HCT116 (cell line): ENCODE results near the gene EFNB2. TPM values are rescaled to one million over a fixed set of nuclear protein-coding genes. Genes with fewer than 3 reads are reported as not detected.

Experiments used
- ATAC-seq: fragments of 200-7000 bp; cut with Tn5 transposase; 2 replicates; pipeline ENCODE4 v1.9.1; 2020; ENCODE audit warnings: mild to moderate bottlenecking, moderate library complexity
- BruUV-seq: library from RNA; stranded (reverse); fragments of 400-500 nt; replicated peaks from 2 replicates; lab custom pipeline; 2021; lab: Mats Ljungman, UMichigan
- CTCF ChIA-PET: fragments of 300-600 bp; sonication (Branson Sonifier 250); formaldehyde crosslinking; loops from one replicate; lab custom pipeline; 2021; ENCODE audit warnings: antibody characterized with exemption; lab: Charles Lee
- POLR2A ChIA-PET: fragments of 300-600, 350-600 bp; sonication (Branson Sonifier 250); formaldehyde crosslinking; loops from one replicate; lab custom pipeline; 2021; ENCODE audit warnings: antibody characterized with exemption; lab: Charles Lee
- RAD21 ChIA-PET, 2 experiments: fragments of 300-600 bp; sonication (Branson Sonifier 250); formaldehyde crosslinking; loops; one replicate each; lab custom pipeline; 2023; ENCODE audit warnings: low total read pairs in 2 of 2; ENCODE audit not compliant: uncharacterized antibody in 2 of 2, unreplicated experiment in 2 of 2, low non-redundant PET in 1 of 2; lab: Charles Lee
- DNase-seq: peaks from one replicate; pipeline ENCODE4 v3.0.0-alpha.2; 2010; ENCODE audit warnings: low read depth, low spot score
- H2AFZ ChIP-seq: fragments of 200-600 bp; shearing (Covaris generic), sonication (generic); 2 replicates; pipeline ENCODE4 v1.6.1; 2017; ENCODE audit warnings: low read depth, mixed run types, mixed read lengths, antibody characterized with exemption, low read length; ENCODE audit not compliant: poor library complexity, severe bottlenecking
- H3K27ac ChIP-seq: 2 replicates; pipeline ENCODE4 v1.5.1; 2012; ENCODE audit warnings: low read depth, low read length
- H3K27me3 ChIP-seq: fragments of 200-600 bp; sonication (generic); 2 replicates; pipeline ENCODE4 v1.6.1; 2016; ENCODE audit warnings: mixed run types, low read length, mixed read lengths; ENCODE audit not compliant: insufficient read depth
- H3K36me3 ChIP-seq, 2 experiments: fragments of 200-500 bp in 1 of 2; fragments of 200-600 bp in 1 of 2; sonication (Bioruptor generic) in 1 of 2; sonication (generic) in 1 of 2; 2 replicates each; pipeline versions ENCODE4 v1.5.1 to v1.6.1; 2014 to 2016; ENCODE audit warnings: low read length in 2 of 2, inconsistent platforms in 1 of 2, mixed read lengths in 1 of 2, mixed run types in 1 of 2; ENCODE audit not compliant: insufficient read depth in 2 of 2, control insufficient read depth in 1 of 2
- H3K4me1 ChIP-seq, 2 experiments: fragments of 200-600 bp in 1 of 2; sonication (generic) in 1 of 2; 2 replicates each; pipeline versions ENCODE4 v1.5.1 to v1.6.1; 2012 to 2017; ENCODE audit warnings: low read length in 2 of 2, inconsistent platforms in 1 of 2, mild to moderate bottlenecking in 1 of 2, mixed read lengths in 1 of 2, mixed run types in 1 of 2, moderate library complexity in 1 of 2; ENCODE audit not compliant: insufficient read depth in 2 of 2, control insufficient read depth in 1 of 2
- H3K4me2 ChIP-seq: fragments of 200-600 bp; sonication (generic); 2 replicates; pipeline ENCODE4 v1.6.1; 2017; ENCODE audit warnings: mixed run types, low read length, mixed read lengths
- H3K4me3 ChIP-seq, 2 experiments: fragments of 200-600 bp in 1 of 2; sonication (generic) in 1 of 2; replicated peaks in 1 of 2; 2 replicates each; pipeline ENCODE4 v1.5.1; 2011 to 2016; ENCODE audit warnings: low read length in 2 of 2, control low read depth in 1 of 2, low read depth in 1 of 2, mild to moderate bottlenecking in 1 of 2, mixed read lengths in 1 of 2, mixed run types in 1 of 2
- H3K79me2 ChIP-seq: fragments of 200-600 bp; sonication (generic); 2 replicates; pipeline ENCODE4 v1.6.1; 2017; ENCODE audit warnings: mild to moderate bottlenecking, mixed run types, low read length, moderate library complexity, mixed read lengths; ENCODE audit not compliant: insufficient read depth
- H3K9ac ChIP-seq: fragments of 200-600 bp; sonication (generic); 2 replicates; pipeline ENCODE4 v1.6.1; 2016; ENCODE audit warnings: low read length, mixed read lengths
- H3K9me2 ChIP-seq: fragments of 200-600 bp; sonication (generic), shearing (Covaris generic); 2 replicates; pipeline ENCODE4 v1.6.1; 2017; ENCODE audit warnings: mixed run types, mild to moderate bottlenecking, moderate library complexity; ENCODE audit not compliant: insufficient read depth
- H3K9me3 ChIP-seq, 2 experiments: fragments of 200-500 bp in 1 of 2; fragments of 200-600 bp in 1 of 2; sonication (Bioruptor generic) in 1 of 2; sonication (generic) in 1 of 2; 2 replicates each; pipeline ENCODE4 v1.6.1; 2014 to 2017; ENCODE audit warnings: low read length in 2 of 2, mixed read lengths in 2 of 2, inconsistent platforms in 1 of 2, low read depth in 1 of 2, mild to moderate bottlenecking in 1 of 2, mixed run types in 1 of 2, moderate library complexity in 1 of 2; ENCODE audit not compliant: control insufficient read depth in 1 of 2, insufficient read depth in 1 of 2
- H4K20me1 ChIP-seq: fragments of 200-600 bp; sonication (generic), shearing (Covaris generic); 2 replicates; pipeline ENCODE4 v1.6.1; 2017; ENCODE audit warnings: mixed run types, mild to moderate bottlenecking, moderate library complexity; ENCODE audit not compliant: insufficient read depth
- CTCF ChIP-seq, 3 experiments: fragments of 200-600 bp in 1 of 3; sonication (generic) in 1 of 3; IDR thresholded peaks in 2 of 3; conservative IDR thresholded peaks in 1 of 3; 2 replicates each; pipeline ENCODE4 v1.5.1; 2012 to 2017; ENCODE audit warnings: low read depth in 2 of 3, low read length in 2 of 3, antibody characterized with exemption in 1 of 3, borderline replicate concordance in 1 of 3, control low read depth in 1 of 3, mild to moderate bottlenecking in 1 of 3, mixed read lengths in 1 of 3, mixed run types in 1 of 3, moderate library complexity in 1 of 3; ENCODE audit not compliant: insufficient read depth in 1 of 3
- EGR1 ChIP-seq: IDR thresholded peaks from 2 replicates; pipeline ENCODE4 v1.6.1; 2012; ENCODE audit warnings: low read depth
- ELF1 ChIP-seq: IDR thresholded peaks from 2 replicates; pipeline ENCODE4 v1.6.1; 2012; ENCODE audit warnings: low read depth, borderline replicate concordance
- EZH2 ChIP-seq: fragments of 200-600 bp; sonication (generic); IDR thresholded peaks from 2 replicates; pipeline ENCODE4 v1.6.1; 2017; ENCODE audit warnings: antibody characterized with exemption, mixed run types
- EZH2phosphoT487 ChIP-seq: fragments of 200-600 bp; IDR thresholded peaks from 2 replicates; pipeline ENCODE4 v1.6.1; 2018; ENCODE audit warnings: antibody characterized with exemption, borderline replicate concordance
- FOSL1 ChIP-seq: IDR thresholded peaks from 2 replicates; pipeline ENCODE4 v1.6.1; 2012; ENCODE audit warnings: low read depth
- MAX ChIP-seq: IDR thresholded peaks from 2 replicates; pipeline ENCODE4 v1.6.1; 2012
- RAD21 ChIP-seq: IDR thresholded peaks from 2 replicates; pipeline ENCODE4 v1.6.1; 2012; ENCODE audit warnings: low read depth, mild to moderate bottlenecking
- REST ChIP-seq: IDR thresholded peaks from 2 replicates; pipeline ENCODE4 v1.6.1; 2012; ENCODE audit warnings: low read depth
- SIN3A ChIP-seq: IDR thresholded peaks from 2 replicates; pipeline ENCODE4 v1.6.1; 2012; ENCODE audit warnings: low read depth
- SP1 ChIP-seq: IDR thresholded peaks from 2 replicates; pipeline ENCODE4 v1.6.1; 2012; ENCODE audit warnings: low read depth
- SRF ChIP-seq: IDR thresholded peaks from 2 replicates; pipeline ENCODE4 v1.6.1; 2012; ENCODE audit warnings: low read depth
- TCF7L2 ChIP-seq: IDR thresholded peaks from 2 replicates; pipeline ENCODE4 v1.7.0; 2011; ENCODE audit warnings: borderline replicate concordance, inconsistent platforms; ENCODE audit not compliant: insufficient read depth, insufficient read length; ENCODE audit errors: extremely low read depth
- ZBTB33 ChIP-seq: IDR thresholded peaks from 2 replicates; pipeline ENCODE4 v1.6.1; 2011; ENCODE audit warnings: mild to moderate bottlenecking, low read length, moderate library complexity; ENCODE audit not compliant: insufficient replicate concordance; ENCODE audit errors: extremely low read depth
- ZNF274 ChIP-seq: fragments of 200-500 bp; sonication (Bioruptor generic); IDR thresholded peaks from 2 replicates; pipeline ENCODE4 v1.6.1; 2014; ENCODE audit warnings: mild to moderate bottlenecking, low read depth, low read length, inconsistent platforms
- intact Hi-C: fragments of 100-400 bp; cut with micrococcal nuclease; formaldehyde crosslinking; loops from 2 replicates; pipeline ENCODE4 v1.10.0; 2022
- total RNA-seq: library from RNA; stranded (reverse); gene quantifications from one replicate; pipeline ENCODE4 v1.2.1, GENCODE V29; 2021; ENCODE audit not compliant: unreplicated experiment

The EFNB2 gene
- total RNA-seq, 1 experiment from 2014 or later: 30.9 TPM

GRCh38 chr13:106569233-106570095 is 34.0 kb upstream of the EFNB2 start:
- TF ChIP-seq SIN3A (no peak), REST (no peak), FOSL1 (no peak), ELF1 (no peak), TCF7L2 (no peak), RAD21 (no peak), EZH2 (no peak), SP1 (no peak), SRF (no peak), ZBTB33 (no peak), MAX (no peak), EGR1 (no peak), ZNF274 (no peak), EZH2phosphoT487 (no peak), CTCF (IDR thresholded peaks at IDR 0.05 in 2 of 3, conservative IDR thresholded peaks at IDR 0.05 in 1 of 3; ENCODE audit: borderline replicate concordance in 1 of 3, insufficient read depth in 1 of 3, low read depth in 2 of 3, low read length in 2 of 3) (no peak)
- H3K4me2 ChIP-seq: peak overlapping the region; percentile 87

More at GRCh38 chr13:106569233-106570095, 34.0 kb upstream of the EFNB2 start:
- peak overlapping the region; percentile 42 for H3K9ac ChIP-seq
- intact Hi-C loops: no loop called here
- ChIA-PET POLR2A (interaction anchor here (0.7 to 1.0 kb wide), 2 partner anchors 33 to 524 kb away, joined by 3 read pairs; no protein-coding TSS in a partner anchor), RAD21 (no interaction called here), CTCF (no interaction called here)
- peaks cover 36% of the 10 kb centered on the region for H3K79me2 ChIP-seq
- H3K9me3 ChIP-seq: no peaks in the 10 kb centered on the region
- no peaks in the 10 kb centered on the region for H3K36me3 ChIP-seq
- H2AFZ ChIP-seq: no peak overlapping the region
- BruUV-seq: no TSS peak
- no peaks in the 10 kb centered on the region for H3K27me3 ChIP-seq
- H3K4me1 ChIP-seq: peaks cover 22 to 44% of the 10 kb centered on the region in 2 experiments
- H3K4me3 ChIP-seq: peak overlapping the region in 1 of 2 experiments; percentile 14; a peak in 1 of 4 replicates
- no peak overlapping the region for H3K27ac ChIP-seq
- H3K9me2 ChIP-seq: no peaks in the 10 kb centered on the region
- H4K20me1 ChIP-seq: peaks cover 25% of the 10 kb centered on the region; the same call in 1 of the 2 replicates
- ATAC-seq: no peak
- DNase-seq: no peak
